Renal pelvis (tissue), 4 donors: ENCODE measurements around the gene SYT5. TPM values are rescaled to one million over a fixed set of nuclear protein-coding genes. Genes with fewer than 3 reads are reported as not detected.

ENCODE experiments used
- DNase-seq: peaks from one replicate; pipeline ENCODE4 v3.0.0-alpha.2; 2013
- polyA plus RNA-seq, 3 donors: library from polyadenylated mRNA; unstranded; fragments of 120-200 nt; gene quantifications; one replicate each; pipeline ENCODE4 v1.2.1, GENCODE V29; 2013; ENCODE audit not compliant: insufficient read length in 3 of 3

SYT5 gene
- polyA plus RNA-seq, 3 donors: 0.30 to 0.47 (median 0.41) TPM

- DNase-seq: no peak
These were observed 32.4 kb downstream of the SYT5 start for GRCh38 chr19:55147545-55148251.

- DNase-seq: no peak
These were observed 33.3 kb downstream of the SYT5 start for GRCh38 chr19:55146705-55147273.

- no peak for DNase-seq
These were observed 33.9 kb downstream of the SYT5 start for GRCh38 chr19:55146078-55146704.

GRCh38 chr19:55145232-55145631 is 34.9 kb downstream of the SYT5 start:
- DNase-seq: no peak

- DNase-seq: no peak
These were observed 38.4 kb downstream of the SYT5 start for GRCh38 chr19:55141696-55142095.

GRCh38 chr19:55137915-55138314 is 42.2 kb downstream of the SYT5 start:
- no peak for DNase-seq

- DNase-seq: no peak
These were observed 43.5 kb downstream of the SYT5 start for GRCh38 chr19:55136399-55137102.

- DNase-seq: no peak
These were observed 45.4 kb downstream of the SYT5 start for GRCh38 chr19:55134736-55135135.

- no peak for DNase-seq
These were observed 46.2 kb downstream of the SYT5 start for GRCh38 chr19:55133639-55134444.

- DNase-seq: no peak
These were observed 47.5 kb downstream of the SYT5 start for GRCh38 chr19:55132453-55133129.

GRCh38 chr19:55131421-55131820 is 48.7 kb downstream of the SYT5 start:
- no peak for DNase-seq

Other genes starting within 250 kb of the SYT5 start
- gene NLRP7, start 232.8 kb downstream of the SYT5 start, polyA plus RNA-seq: under 1 TPM in 1 of 3 donors, not detected in 2; 0.04 TPM
- 10 to 100 TPM in 2 of 3 donors, 1 to 10 TPM in 1; 7.8 to 22.2 (median 12.8) TPM for gene NLRP2, start 213.9 kb downstream of the SYT5 start, polyA plus RNA-seq
- gene GP6, start 142.0 kb downstream of the SYT5 start, polyA plus RNA-seq: under 1 TPM; 0.53 to 0.92 (median 0.77) TPM
- 10 to 100 TPM; 16.0 to 24.0 (median 21.0) TPM for gene RDH13, start 117.1 kb downstream of the SYT5 start, polyA plus RNA-seq
- 10 to 100 TPM; 56.1 to 91.8 (median 73.3) TPM for gene EPS8L1, start 104.4 kb downstream of the SYT5 start, polyA plus RNA-seq
- gene PPP1R12C, start 62.7 kb downstream of the SYT5 start, polyA plus RNA-seq: 100 to 1,000 TPM in 2 of 3 donors, 10 to 100 TPM in 1; 99.9 to 114 (median 104) TPM
- gene TNNT1, start 31.1 kb downstream of the SYT5 start, polyA plus RNA-seq: 1 to 10 TPM; 4.6 to 6.7 (median 5.3) TPM
- gene TNNI3, start 22.6 kb downstream of the SYT5 start, polyA plus RNA-seq: 1 to 10 TPM; 4.2 to 7.5 (median 6.3) TPM
- 10 to 100 TPM in 1 of 3 donors, 1 to 10 TPM in 2; 6.7 to 11.7 (median 9.2) TPM for gene DNAAF3, start 13.7 kb downstream of the SYT5 start, polyA plus RNA-seq
- gene PTPRH, start 29.2 kb upstream of the SYT5 start, polyA plus RNA-seq: under 1 TPM; 0.16 to 0.24 (median 0.17) TPM
- 1 to 10 TPM; 4.4 to 6.5 (median 4.6) TPM for gene TMEM86B, start 48.5 kb upstream of the SYT5 start, polyA plus RNA-seq
- 10 to 100 TPM; 48.3 to 52.8 (median 52.6) TPM for gene PPP6R1, start 78.7 kb upstream of the SYT5 start, polyA plus RNA-seq
- 10 to 100 TPM; 36.4 to 49.5 (median 42.5) TPM for gene HSPBP1, start 99.8 kb upstream of the SYT5 start, polyA plus RNA-seq
- 10 to 100 TPM; 11.5 to 18.7 (median 16.5) TPM for gene BRSK1, start 103.7 kb upstream of the SYT5 start, polyA plus RNA-seq
- 1 to 10 TPM; 1.4 to 1.6 (median 1.6) TPM for gene TMEM150B, start 145.1 kb upstream of the SYT5 start, polyA plus RNA-seq
- gene KMT5C, start 159.6 kb upstream of the SYT5 start, polyA plus RNA-seq: 10 to 100 TPM; 21.5 to 37.2 (median 33.0) TPM
- 1 to 10 TPM in 2 of 3 donors, under 1 TPM in 1; 0.97 to 2.0 (median 1.3) TPM for gene COX6B2, start 174.4 kb upstream of the SYT5 start, polyA plus RNA-seq
- under 1 TPM; 0.13 to 0.31 (median 0.14) TPM for gene GARIN5B, start 183.0 kb upstream of the SYT5 start, polyA plus RNA-seq
- gene IL11, start 190.2 kb upstream of the SYT5 start, polyA plus RNA-seq: 1 to 10 TPM; 1.2 to 2.0 (median 1.5) TPM
- gene TMEM190, start 196.5 kb upstream of the SYT5 start, polyA plus RNA-seq: under 1 TPM; 0.41 to 0.81 (median 0.55) TPM
- 1 to 10 TPM in 1 of 3 donors, under 1 TPM in 2; 0.61 to 1.2 (median 0.91) TPM for gene TMEM238, start 204.0 kb upstream of the SYT5 start, polyA plus RNA-seq
- gene RPL28, start 205.6 kb upstream of the SYT5 start, polyA plus RNA-seq: 1,000 to 10,000 TPM; 1,015 to 1,277 (median 1,113) TPM
- gene UBE2S, start 227.5 kb upstream of the SYT5 start, polyA plus RNA-seq: 10 to 100 TPM; 45.2 to 74.8 (median 57.4) TPM